PC-9 (cell line): Measurements from ENCODE around the gene TSPAN14. TPM values are rescaled to one million over a fixed set of nuclear protein-coding genes. Genes with fewer than 3 reads are reported as not detected.
A peak's percentile ranks its signal among the peaks of the same experiment; 100 is the strongest.

Source experiments
- BruUV-seq: library from RNA; stranded (reverse); fragments of 400-500 nt; replicated peaks from 2 replicates; lab custom pipeline; 2021; lab: Mats Ljungman, UMichigan
- CTCF ChIA-PET: fragments of 300-600 bp; sonication (Branson Sonifier 250); formaldehyde crosslinking; loops from one replicate; lab custom pipeline; 2022; ENCODE audit warnings: antibody characterized with exemption; lab: Charles Lee
- POLR2A ChIA-PET: fragments of 300-600 bp; sonication (Branson Sonifier 250); formaldehyde crosslinking; loops from one replicate; lab custom pipeline; 2022; ENCODE audit warnings: antibody characterized with exemption; ENCODE audit not compliant: unreplicated experiment; lab: Charles Lee
- DNase-seq, 2 experiments: peaks; one replicate each; pipeline versions ENCODE4 v3.0.0 to v3.0.0-alpha.2; 2015 to 2022; ENCODE audit warnings: mixed read lengths in 1 of 2
- H2AFZ ChIP-seq: fragments of 200-600 bp; sonication (generic); 2 replicates; pipeline ENCODE4 v1.8.1; 2017; ENCODE audit warnings: antibody characterized with exemption
- H3F3A ChIP-seq: fragments of 200-600 bp; sonication (generic); 2 replicates; pipeline ENCODE4 v1.8.1; 2017; ENCODE audit warnings: antibody characterized with exemption, mild to moderate bottlenecking, low read depth; ENCODE audit not compliant: insufficient read depth
- H3K27ac ChIP-seq: fragments of 200-600 bp; sonication (generic); 2 replicates; pipeline ENCODE4 v1.6.1; 2016; ENCODE audit warnings: mixed run types
- H3K27me3 ChIP-seq: fragments of 200-600 bp; sonication (generic); 2 replicates; pipeline ENCODE4 v1.6.1; 2016; ENCODE audit warnings: low read depth, mixed run types; ENCODE audit not compliant: insufficient read depth
- H3K36me3 ChIP-seq: fragments of 200-600 bp; sonication (generic); 2 replicates; pipeline ENCODE4 v1.6.1; 2016; ENCODE audit warnings: low read depth, mixed run types
- H3K4me1 ChIP-seq: fragments of 200-600 bp; sonication (generic); replicated peaks from 2 replicates; pipeline ENCODE4 v1.6.1; 2016; ENCODE audit warnings: mixed run types; ENCODE audit not compliant: insufficient read depth
- H3K4me2 ChIP-seq: fragments of 200-600 bp; sonication (generic); 2 replicates; pipeline ENCODE4 v1.6.1; 2017; ENCODE audit warnings: mixed run types
- H3K4me3 ChIP-seq: fragments of 200-600 bp; sonication (generic); 2 replicates; pipeline ENCODE4 v1.6.1; 2016; ENCODE audit warnings: mixed run types
- H3K79me2 ChIP-seq: fragments of 200-600 bp; sonication (generic); 2 replicates; pipeline ENCODE4 v1.6.1; 2017; ENCODE audit warnings: low read depth, mixed run types
- H3K9me2 ChIP-seq: fragments of 200-600 bp; sonication (generic); 2 replicates; pipeline ENCODE4 v1.8.1; 2017; ENCODE audit warnings: mild to moderate bottlenecking; ENCODE audit not compliant: insufficient read depth
- H3K9me3 ChIP-seq: fragments of 200-600 bp; sonication (generic); 2 replicates; pipeline ENCODE4 v1.8.1; 2016; ENCODE audit warnings: low read depth; ENCODE audit not compliant: insufficient read depth
- H4K20me1 ChIP-seq: fragments of 200-600 bp; sonication (generic); 2 replicates; pipeline ENCODE4 v1.8.1; 2017; ENCODE audit not compliant: insufficient read depth
- CTCF ChIP-seq: fragments of 200-600 bp; sonication (generic); conservative IDR thresholded peaks from 2 replicates; pipeline ENCODE4 v1.6.1; 2017; ENCODE audit warnings: mixed run types, antibody characterized with exemption, mild to moderate bottlenecking, moderate library complexity
- EZH2 ChIP-seq: fragments of 200-600 bp; sonication (generic); IDR thresholded peaks from 2 replicates; pipeline ENCODE4 v1.8.0; 2017; ENCODE audit warnings: antibody characterized with exemption, low read depth
- intact Hi-C: fragments of 100-400 bp; cut with micrococcal nuclease; formaldehyde crosslinking; loops from one replicate; pipeline ENCODE4 v1.10.0; 2022; ENCODE audit not compliant: unreplicated experiment
- total RNA-seq: library from RNA; stranded (reverse); gene quantifications from 2 replicates; pipeline ENCODE4 v1.2.3, GENCODE V29; 2021

TSPAN14 gene
- total RNA-seq, 1 experiment from 2014 or later: 135 TPM

DNA sequence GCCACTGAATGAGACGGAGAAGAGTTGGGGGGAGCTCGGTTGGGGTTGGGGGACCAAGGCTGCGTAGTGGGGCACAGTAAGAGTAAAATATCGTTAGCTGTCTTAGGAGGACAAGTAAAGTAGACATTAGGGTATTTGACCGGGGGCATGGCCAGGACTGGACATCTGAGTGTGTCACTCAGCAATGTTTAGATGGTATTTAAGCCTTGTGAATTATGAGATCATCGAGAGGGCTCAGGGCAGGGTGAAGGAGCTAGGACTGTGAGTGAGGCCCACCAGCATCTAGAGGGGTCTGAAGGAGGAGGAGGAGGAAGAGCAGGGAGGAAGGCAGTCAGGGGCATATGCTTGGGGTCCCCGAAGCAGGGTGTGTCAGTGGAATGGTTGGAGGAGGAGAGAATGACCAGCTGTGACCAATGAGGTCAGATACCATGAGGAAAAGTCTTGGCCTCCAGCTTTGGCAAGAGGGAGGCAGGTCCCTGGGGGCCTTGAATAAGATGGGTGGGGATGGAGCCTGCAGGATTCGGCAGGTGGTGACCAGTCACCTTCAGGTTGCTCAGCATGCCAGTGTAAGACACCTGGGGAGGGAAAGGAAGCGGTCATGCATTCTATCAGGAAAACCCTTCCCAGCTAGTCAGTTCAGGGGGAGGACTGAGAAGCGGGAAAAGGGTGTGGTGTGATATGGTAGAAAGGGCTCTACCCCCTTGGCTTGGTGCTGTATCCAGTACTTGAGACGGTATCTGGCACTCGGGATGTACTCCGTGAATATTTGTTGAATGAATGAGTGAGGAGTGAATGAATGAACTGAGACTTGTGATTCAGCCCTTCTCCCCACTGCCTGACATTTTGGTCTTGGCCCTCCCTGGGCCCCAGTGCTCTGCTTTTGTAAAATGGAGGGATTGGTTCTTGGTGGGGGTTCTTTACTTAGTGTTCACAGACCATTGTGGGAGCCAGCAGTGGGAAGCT, 48.8 kb downstream of the TSPAN14 start:
- no TSS peak for BruUV-seq
- H3K4me2 ChIP-seq: peak overlapping the region; percentile 80
- intact Hi-C loops: loop anchor here (1.0 kb wide), 1 partner anchor 32 kb away; no protein-coding TSS in a partner anchor
- TF ChIP-seq CTCF (no peak), EZH2 (no peak)
- DNase-seq: peak; percentile 62 to 64
- ChIA-PET CTCF (interaction anchor here (0.8 to 3.4 kb wide), 2 partner anchors 43 to 58 kb away, joined by 3 to 36 read pairs; no protein-coding TSS in a partner anchor), POLR2A (interaction anchor here (0.6 to 1.1 kb wide), 2 partner anchors 34 to 44 kb away, joined by 3 to 8 read pairs; no protein-coding TSS in a partner anchor)
- H4K20me1 ChIP-seq: no peaks in the 10 kb centered on the region
- H3K4me1 ChIP-seq: peaks cover 98% of the 10 kb centered on the region
- H3F3A ChIP-seq: peaks cover 98% of the 10 kb centered on the region
- peak overlapping the region; percentile 36; the same call in 1 of the 2 replicates for H3K4me3 ChIP-seq
- H3K36me3 ChIP-seq: peaks cover 23% of the 10 kb centered on the region
- no peaks in the 10 kb centered on the region for H3K27me3 ChIP-seq
- H3K9me2 ChIP-seq: no peaks in the 10 kb centered on the region
- peak overlapping the region; percentile 99 for H3K27ac ChIP-seq
- no peaks in the 10 kb centered on the region for H3K9me3 ChIP-seq
- H3K79me2 ChIP-seq: peaks cover 84% of the 10 kb centered on the region
- H2AFZ ChIP-seq: no peak overlapping the region

DNA sequence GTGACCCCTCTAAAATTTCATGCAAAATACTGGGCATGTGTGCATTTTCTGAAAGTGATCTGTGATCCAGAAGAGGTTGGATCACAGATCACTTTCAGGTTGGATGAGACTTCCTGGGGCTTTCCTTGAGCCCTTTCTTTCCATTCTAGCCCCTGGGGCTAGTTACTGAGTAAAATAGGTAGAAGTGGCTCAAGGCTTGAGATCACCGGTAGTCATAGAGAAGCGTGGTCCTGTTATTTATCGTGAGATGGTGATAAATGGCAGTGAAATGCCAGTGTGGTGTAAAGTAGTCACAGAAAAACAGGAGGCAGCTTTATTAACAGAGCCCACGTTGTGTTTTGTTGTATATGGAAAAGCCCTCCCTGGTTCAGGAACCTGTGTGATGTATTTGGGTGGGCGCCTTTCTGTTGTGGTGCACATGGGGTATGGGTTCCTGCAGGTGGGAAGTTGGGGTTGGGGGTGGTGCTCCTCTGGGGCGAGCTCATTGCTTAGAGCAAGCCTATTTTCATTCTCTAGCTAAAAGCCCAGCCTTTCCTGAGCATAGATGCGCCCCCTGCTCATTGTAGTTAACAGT, 49.6 kb downstream of the TSPAN14 start:
- H3K4me1 ChIP-seq: peaks cover 98% of the 10 kb centered on the region
- CTCF ChIA-PET: interaction anchor here (0.8 to 3.4 kb wide), 2 partner anchors 44 to 59 kb away, joined by 3 to 36 read pairs; no protein-coding TSS in a partner anchor

More for the DNA sequence above, 49.6 kb downstream of the TSPAN14 start:
- Histone ChIP-seq H3K4me2 (peak overlapping the region; percentile 80), H3K36me3 (peaks cover 27% of the 10 kb centered on the region), H3K9me2 (no peaks in the 10 kb centered on the region), H3K79me2 (peaks cover 85% of the 10 kb centered on the region), H4K20me1 (no peaks in the 10 kb centered on the region), H3K27ac (peak overlapping the region; percentile 99), H3K4me3 (peak overlapping the region; percentile 18; the same call in 1 of the 2 replicates), H3K27me3 (no peaks in the 10 kb centered on the region), H2AFZ (no peak overlapping the region), H3K9me3 (no peaks in the 10 kb centered on the region), H3F3A (peaks cover 97% of the 10 kb centered on the region)
- POLR2A ChIA-PET: interaction anchor here (1.1 kb wide), 1 partner anchor 35 kb away, joined by 8 read pairs; no protein-coding TSS in a partner anchor
- no peak for DNase-seq
- TF ChIP-seq EZH2: no peak
- no peak for TF ChIP-seq CTCF
- BruUV-seq: TSS peak; percentile 35
- intact Hi-C loops: loop anchor here (2.0 kb wide), 1 partner anchor 299 kb away; the partner anchor contains the start of gene ANXA11
